ENCODE results near the gene CROT. TPM values are rescaled to one million over a fixed set of nuclear protein-coding genes. Genes with fewer than 3 reads are reported as not detected.

Gene CROT
- total and polyA plus RNA-seq, 2 experiments from 2014 or later, result 8.9 to 14.0 TPM

DNA sequence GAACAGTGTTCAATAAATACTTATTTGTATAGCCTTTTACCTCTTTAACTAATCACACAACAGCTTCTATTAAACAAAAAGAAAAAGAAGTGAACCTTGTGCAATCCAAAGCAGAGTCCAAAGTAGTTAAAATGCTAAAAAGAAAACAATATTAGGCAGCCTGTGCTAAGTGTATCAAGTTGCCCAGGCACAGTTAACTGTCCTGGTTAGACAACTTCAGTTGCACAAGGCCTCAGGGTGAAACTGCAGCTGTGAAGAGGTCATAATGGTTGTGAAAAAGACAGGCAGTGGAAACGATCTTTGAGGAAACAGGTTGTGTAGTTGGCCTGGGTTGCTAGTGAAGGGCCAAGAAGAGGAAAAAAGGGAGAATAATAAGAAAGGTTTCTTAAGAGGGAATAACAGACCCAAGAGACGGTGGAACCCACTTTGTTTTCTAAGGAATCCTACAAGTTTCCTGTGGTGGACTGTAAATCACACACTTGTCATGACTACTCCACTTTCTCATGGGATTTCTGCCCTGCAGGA lies 6.0 kb upstream of the CROT start:
- Mint-ChIP-seq H3K9me3 (peaks cover 7% of the 10 kb centered on the region), H3K27ac (no peak overlapping the region), H3K4me1 (peaks cover 26% of the 10 kb centered on the region), H3K27me3 (ENCODE audit: insufficient read depth, low read depth, poor library complexity) (peaks cover 3% of the 10 kb centered on the region), H3K4me3 (no peak overlapping the region), H3K36me3 (ENCODE audit: low read depth) (peaks cover 17% of the 10 kb centered on the region)
- Histone ChIP-seq H3K79me2 (replicated peaks; ENCODE audit: insufficient read depth) (no peaks in the 10 kb centered on the region), H4K20me1 (replicated peaks; ENCODE audit: insufficient read depth) (no peaks in the 10 kb centered on the region), H3F3A (replicated peaks; ENCODE audit: low read depth) (no peaks in the 10 kb centered on the region), H3K4me1 (ENCODE audit: insufficient read depth) (peaks cover 19% of the 10 kb centered on the region), H3K27me3 (ENCODE audit: insufficient read depth) (no peaks in the 10 kb centered on the region), H3K27ac (ENCODE audit: low read depth) (no peak overlapping the region), H3K36me3 (ENCODE audit: insufficient read depth) (peaks cover 2% of the 10 kb centered on the region; the same call in 1 of the 2 replicates), H2AFZ (no peak overlapping the region), H3K4me2 (no peak overlapping the region), H3K9me2 (ENCODE audit: insufficient read depth) (no peaks in the 10 kb centered on the region), H3K4me3 (no peak overlapping the region)
- TF ChIP-seq, protein P1, sequence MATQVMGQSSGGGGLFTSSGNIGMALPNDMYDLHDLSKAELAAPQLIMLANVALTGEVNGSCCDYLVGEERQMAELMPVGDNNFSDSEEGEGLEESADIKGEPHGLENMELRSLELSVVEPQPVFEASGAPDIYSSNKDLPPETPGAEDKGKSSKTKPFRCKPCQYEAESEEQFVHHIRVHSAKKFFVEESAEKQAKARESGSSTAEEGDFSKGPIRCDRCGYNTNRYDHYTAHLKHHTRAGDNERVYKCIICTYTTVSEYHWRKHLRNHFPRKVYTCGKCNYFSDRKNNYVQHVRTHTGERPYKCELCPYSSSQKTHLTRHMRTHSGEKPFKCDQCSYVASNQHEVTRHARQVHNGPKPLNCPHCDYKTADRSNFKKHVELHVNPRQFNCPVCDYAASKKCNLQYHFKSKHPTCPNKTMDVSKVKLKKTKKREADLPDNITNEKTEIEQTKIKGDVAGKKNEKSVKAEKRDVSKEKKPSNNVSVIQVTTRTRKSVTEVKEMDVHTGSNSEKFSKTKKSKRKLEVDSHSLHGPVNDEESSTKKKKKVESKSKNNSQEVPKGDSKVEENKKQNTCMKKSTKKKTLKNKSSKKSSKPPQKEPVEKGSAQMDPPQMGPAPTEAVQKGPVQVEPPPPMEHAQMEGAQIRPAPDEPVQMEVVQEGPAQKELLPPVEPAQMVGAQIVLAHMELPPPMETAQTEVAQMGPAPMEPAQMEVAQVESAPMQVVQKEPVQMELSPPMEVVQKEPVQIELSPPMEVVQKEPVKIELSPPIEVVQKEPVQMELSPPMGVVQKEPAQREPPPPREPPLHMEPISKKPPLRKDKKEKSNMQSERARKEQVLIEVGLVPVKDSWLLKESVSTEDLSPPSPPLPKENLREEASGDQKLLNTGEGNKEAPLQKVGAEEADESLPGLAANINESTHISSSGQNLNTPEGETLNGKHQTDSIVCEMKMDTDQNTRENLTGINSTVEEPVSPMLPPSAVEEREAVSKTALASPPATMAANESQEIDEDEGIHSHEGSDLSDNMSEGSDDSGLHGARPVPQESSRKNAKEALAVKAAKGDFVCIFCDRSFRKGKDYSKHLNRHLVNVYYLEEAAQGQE (IDR thresholded peaks at IDR 0.05; ENCODE audit: unreplicated experiment), result no peak
- TF ChIP-seq ZNF331 (CRISPR knock-in tag; IDR thresholded peaks at IDR 0.05; ENCODE audit: low read depth), result no peak
- no peak for TF ChIP-seq NANOG (IDR thresholded peaks at IDR 0.05; ENCODE audit: borderline replicate concordance)
- no peak for TF ChIP-seq CREB1 (CRISPR knock-in tag; IDR thresholded peaks at IDR 0.05; ENCODE audit: low read depth)
- no peak for TF ChIP-seq STAT1 (IDR thresholded peaks at IDR 0.05; ENCODE audit: unreplicated experiment)
- TF ChIP-seq, protein P2, sequence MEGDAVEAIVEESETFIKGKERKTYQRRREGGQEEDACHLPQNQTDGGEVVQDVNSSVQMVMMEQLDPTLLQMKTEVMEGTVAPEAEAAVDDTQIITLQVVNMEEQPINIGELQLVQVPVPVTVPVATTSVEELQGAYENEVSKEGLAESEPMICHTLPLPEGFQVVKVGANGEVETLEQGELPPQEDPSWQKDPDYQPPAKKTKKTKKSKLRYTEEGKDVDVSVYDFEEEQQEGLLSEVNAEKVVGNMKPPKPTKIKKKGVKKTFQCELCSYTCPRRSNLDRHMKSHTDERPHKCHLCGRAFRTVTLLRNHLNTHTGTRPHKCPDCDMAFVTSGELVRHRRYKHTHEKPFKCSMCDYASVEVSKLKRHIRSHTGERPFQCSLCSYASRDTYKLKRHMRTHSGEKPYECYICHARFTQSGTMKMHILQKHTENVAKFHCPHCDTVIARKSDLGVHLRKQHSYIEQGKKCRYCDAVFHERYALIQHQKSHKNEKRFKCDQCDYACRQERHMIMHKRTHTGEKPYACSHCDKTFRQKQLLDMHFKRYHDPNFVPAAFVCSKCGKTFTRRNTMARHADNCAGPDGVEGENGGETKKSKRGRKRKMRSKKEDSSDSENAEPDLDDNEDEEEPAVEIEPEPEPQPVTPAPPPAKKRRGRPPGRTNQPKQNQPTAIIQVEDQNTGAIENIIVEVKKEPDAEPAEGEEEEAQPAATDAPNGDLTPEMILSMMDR (conservative IDR thresholded peaks at IDR 0.05; ENCODE audit: low read depth in 2 of 2), result no peak
- TF ChIP-seq, protein P3, sequence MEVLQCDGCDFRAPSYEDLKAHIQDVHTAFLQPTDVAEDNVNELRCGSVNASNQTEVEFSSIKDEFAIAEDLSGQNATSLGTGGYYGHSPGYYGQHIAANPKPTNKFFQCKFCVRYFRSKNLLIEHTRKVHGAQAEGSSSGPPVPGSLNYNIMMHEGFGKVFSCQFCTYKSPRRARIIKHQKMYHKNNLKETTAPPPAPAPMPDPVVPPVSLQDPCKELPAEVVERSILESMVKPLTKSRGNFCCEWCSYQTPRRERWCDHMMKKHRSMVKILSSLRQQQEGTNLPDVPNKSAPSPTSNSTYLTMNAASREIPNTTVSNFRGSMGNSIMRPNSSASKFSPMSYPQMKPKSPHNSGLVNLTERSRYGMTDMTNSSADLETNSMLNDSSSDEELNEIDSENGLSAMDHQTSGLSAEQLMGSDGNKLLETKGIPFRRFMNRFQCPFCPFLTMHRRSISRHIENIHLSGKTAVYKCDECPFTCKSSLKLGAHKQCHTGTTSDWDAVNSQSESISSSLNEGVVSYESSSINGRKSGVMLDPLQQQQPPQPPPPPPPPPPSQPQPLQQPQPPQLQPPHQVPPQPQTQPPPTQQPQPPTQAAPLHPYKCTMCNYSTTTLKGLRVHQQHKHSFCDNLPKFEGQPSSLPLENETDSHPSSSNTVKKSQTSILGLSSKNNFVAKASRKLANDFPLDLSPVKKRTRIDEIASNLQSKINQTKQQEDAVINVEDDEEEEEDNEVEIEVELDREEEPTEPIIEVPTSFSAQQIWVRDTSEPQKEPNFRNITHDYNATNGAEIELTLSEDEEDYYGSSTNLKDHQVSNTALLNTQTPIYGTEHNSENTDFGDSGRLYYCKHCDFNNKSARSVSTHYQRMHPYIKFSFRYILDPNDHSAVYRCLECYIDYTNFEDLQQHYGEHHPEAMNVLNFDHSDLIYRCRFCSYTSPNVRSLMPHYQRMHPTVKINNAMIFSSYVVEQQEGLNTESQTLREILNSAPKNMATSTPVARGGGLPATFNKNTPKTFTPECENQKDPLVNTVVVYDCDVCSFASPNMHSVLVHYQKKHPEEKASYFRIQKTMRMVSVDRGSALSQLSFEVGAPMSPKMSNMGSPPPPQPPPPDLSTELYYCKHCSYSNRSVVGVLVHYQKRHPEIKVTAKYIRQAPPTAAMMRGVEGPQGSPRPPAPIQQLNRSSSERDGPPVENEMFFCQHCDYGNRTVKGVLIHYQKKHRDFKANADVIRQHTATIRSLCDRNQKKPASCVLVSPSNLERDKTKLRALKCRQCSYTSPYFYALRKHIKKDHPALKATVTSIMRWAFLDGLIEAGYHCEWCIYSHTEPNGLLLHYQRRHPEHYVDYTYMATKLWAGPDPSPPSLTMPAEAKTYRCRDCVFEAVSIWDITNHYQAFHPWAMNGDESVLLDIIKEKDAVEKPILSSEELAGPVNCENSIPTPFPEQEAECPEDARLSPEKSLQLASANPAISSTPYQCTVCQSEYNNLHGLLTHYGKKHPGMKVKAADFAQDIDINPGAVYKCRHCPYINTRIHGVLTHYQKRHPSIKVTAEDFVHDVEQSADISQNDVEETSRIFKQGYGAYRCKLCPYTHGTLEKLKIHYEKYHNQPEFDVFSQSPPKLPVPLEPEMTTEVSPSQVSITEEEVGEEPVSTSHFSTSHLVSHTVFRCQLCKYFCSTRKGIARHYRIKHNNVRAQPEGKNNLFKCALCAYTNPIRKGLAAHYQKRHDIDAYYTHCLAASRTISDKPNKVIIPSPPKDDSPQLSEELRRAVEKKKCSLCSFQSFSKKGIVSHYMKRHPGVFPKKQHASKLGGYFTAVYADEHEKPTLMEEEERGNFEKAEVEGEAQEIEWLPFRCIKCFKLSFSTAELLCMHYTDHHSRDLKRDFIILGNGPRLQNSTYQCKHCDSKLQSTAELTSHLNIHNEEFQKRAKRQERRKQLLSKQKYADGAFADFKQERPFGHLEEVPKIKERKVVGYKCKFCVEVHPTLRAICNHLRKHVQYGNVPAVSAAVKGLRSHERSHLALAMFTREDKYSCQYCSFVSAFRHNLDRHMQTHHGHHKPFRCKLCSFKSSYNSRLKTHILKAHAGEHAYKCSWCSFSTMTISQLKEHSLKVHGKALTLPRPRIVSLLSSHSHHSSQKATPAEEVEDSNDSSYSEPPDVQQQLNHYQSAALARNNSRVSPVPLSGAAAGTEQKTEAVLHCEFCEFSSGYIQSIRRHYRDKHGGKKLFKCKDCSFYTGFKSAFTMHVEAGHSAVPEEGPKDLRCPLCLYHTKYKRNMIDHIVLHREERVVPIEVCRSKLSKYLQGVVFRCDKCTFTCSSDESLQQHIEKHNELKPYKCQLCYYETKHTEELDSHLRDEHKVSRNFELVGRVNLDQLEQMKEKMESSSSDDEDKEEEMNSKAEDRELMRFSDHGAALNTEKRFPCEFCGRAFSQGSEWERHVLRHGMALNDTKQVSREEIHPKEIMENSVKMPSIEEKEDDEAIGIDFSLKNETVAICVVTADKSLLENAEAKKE (CRISPR knock-in tag; IDR thresholded peaks at IDR 0.05), result no peak
- no peak for TF ChIP-seq EZH2 (IDR thresholded peaks at IDR 0.05; ENCODE audit: low read depth, unreplicated experiment)
- TF ChIP-seq EZH2phosphoT487 (IDR thresholded peaks at IDR 0.05; ENCODE audit: unreplicated experiment), result no peak
- no peak for TF ChIP-seq POLR2AphosphoS5 (IDR thresholded peaks at IDR 0.05; ENCODE audit: low read depth)
- TF ChIP-seq JUNB (IDR thresholded peaks at IDR 0.05; ENCODE audit: unreplicated experiment), result no peak
- TF ChIP-seq, protein P4, sequence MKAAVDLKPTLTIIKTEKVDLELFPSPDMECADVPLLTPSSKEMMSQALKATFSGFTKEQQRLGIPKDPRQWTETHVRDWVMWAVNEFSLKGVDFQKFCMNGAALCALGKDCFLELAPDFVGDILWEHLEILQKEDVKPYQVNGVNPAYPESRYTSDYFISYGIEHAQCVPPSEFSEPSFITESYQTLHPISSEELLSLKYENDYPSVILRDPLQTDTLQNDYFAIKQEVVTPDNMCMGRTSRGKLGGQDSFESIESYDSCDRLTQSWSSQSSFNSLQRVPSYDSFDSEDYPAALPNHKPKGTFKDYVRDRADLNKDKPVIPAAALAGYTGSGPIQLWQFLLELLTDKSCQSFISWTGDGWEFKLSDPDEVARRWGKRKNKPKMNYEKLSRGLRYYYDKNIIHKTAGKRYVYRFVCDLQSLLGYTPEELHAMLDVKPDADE (IDR thresholded peaks at IDR 0.05), result no peak
- ATAC-seq (no peak), DNase-seq (ENCODE audit: low spot score) (no peak)

Data from GM23338 (cell line).